ENCODE data around the gene BOLA3.
A peak's percentile ranks its signal among the peaks of the same experiment; 100 is the strongest.
"Not testable (repeated sequence)": the region's sequence is repeated elsewhere in the genome, so short reads cannot be mapped to it uniquely, and the experiment has no call there.

BOLA3 gene
- total RNA-seq = 4.6 to 8.1 (median 6.1) reads per million in 4 donors

DNA sequence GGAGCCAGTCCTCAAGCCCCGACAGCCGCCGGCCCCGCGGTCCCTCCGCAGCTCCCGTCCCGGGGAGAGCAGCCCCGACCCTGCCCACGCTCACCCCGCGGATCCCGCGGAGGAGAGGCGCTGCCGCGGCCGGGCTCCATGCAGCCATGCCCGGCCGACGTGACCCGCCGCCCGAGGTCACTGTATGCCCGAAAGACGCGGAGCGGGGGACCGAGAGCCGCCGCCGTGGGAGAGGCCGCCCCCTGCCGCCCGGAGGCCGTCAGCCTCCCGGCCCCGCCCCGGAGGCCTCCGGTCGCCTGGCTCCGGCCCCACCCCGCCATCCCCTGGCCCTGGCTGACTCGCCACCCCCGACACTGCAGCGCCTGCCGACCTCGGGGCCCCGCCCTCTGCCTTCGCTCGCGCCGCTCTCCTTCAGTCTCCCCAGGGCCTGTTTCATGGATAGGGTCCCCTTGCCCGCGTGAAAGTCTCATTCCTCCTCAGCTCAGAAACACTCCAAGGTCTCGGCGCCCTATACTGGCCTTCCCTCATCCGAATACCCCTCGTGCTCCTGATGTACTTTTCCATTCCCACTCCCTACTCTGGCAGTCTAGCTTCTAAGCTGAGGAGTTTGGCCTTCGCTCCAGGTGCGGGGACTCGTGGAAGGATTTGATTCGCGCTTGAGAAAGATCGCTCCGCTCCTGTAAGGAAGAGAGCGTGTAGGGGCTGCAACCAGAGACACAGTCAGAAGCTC, at the start of gene BOLA3:
Gene BOLA3, minus strand, starts transcription at position 186 of the 730 bp plus-strand sequence. Its CDS starts 38 bp downstream, at position 148.
- peak; percentile 68 to 87 (median 73) for DNase-seq

GRCh38 chr2:74197049-74197448, 49.3 kb upstream of the BOLA3 start:
- DNase-seq = no peak

- DNase-seq = no peak
Observed at GRCh38 chr2:74194799-74195198, 47.1 kb upstream of the BOLA3 start.

- no peak for DNase-seq
Observed at GRCh38 chr2:74191596-74192380, 44.1 kb upstream of the BOLA3 start.

GRCh38 chr2:74188696-74189095, 41.0 kb upstream of the BOLA3 start:
- no peak for DNase-seq

DNA sequence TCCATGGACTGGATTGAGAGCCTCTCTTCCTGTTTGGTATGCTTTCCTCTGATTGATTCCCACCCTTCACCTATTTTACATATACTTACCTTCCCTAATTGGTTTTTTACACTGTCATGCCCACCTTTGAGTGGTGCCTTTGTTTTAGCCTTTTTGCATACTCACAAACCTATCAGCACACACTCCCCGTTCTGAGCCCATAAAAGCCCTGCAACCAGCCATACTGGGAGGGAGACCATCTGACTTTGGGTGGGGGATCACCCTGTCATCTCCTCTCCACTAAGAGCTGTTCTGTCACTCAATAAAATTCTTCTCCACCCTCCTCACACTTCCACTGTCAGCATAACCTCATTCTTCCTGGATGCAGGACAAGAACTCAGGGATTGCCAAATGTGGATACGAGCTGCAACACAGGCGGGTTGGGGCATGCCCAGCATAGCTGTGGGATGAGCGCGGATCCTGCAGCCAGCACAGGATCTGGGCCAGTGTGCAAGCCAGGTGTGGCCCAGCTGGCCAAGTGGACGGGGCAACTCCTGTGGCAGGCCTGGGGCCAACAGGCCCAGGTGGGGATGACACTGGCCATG, 40.4 kb upstream of the BOLA3 start:
- DNase-seq = no peak

GRCh38 chr2:74186706-74187105, 39.0 kb upstream of the BOLA3 start:
- not testable (repeated sequence) for DNase-seq

DNA sequence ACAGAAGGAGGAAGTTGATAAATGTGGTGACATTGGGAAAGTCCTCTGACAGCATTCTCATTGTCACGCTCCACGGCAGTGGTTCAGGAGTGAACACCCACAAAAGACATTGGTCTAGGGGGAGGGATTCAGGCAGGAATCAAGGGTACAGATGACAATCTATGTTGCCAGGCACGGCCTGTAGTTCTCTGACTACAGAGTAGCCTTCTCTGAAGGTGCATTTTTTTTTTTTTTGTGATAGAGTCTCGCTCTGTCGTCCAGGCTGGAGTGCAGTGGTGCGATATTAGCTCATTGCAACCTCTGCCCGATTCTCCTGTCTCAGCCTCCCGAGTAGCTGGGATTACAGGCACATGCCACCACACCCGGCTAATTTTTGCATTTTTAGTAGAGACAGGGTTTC, 38.3 kb upstream of the BOLA3 start:
- DNase-seq = peak in 2 of 5 donors; percentile 22 to 75

- DNase-seq = no peak
Observed at GRCh38 chr2:74183878-74184277, 36.2 kb upstream of the BOLA3 start.

DNA sequence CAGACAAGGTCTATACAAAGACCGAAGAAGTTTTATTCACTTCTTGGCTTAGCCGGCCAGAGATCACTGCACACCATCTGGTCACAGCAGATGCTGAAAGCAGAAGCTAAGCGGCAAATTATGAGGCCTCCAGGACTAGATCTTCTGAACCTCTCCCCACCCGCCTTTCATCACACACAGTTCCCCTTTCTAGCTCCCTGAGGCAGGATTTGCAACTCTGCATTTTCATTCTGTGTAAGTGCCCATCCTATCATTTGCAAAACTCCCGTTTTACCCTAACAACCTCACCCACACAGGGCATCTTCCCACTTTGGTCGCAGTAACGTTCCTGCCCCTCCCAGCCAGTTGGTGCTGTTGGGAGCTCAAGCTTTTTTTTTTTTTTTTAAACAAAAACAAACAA, 34.0 kb upstream of the BOLA3 start:
- peak in 1 of 5 donors; percentile 21 for DNase-seq

DNA sequence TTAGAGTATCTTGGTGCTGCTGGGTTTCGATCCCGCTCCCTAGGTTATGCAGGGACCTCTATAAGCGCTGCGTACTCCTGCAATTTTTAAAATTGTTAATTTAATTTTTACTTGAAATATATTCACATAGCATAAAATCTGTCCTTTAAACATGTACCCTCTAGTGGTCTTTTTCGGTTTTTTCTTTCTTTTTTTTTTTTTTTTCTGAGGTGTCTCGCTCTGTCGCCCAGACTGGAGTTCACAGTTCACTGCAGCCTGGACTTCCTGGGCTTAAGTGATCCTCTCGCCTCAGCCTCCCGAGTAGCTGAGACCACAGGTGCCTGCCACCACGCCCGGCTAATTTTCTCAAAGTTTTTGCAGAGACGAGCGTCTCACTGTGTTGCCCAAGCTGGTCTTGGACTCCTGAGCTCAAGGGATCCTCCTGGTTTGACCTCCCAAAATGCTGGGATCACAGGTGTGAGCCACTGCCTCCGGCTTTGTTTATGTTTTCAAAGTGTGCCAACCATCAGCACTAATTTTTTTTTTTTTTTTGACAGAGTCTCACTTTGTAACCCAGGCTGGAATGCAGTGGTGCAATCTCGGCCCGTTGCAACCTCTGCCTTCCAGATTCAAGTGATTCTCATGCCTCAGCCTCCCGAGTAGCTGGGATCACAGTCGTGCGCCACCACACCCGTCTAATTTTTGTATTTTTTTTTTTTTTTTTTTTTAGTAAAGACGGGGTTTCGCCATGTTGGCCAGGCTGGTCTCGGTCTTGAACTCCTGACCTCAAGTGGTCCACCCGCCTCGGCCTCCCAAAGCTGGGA, 31.6 kb upstream of the BOLA3 start:
- no peak for DNase-seq

- DNase-seq = peak; percentile 94 to 98 (median 96)
Observed at GRCh38 chr2:74178211-74179062, 30.7 kb upstream of the BOLA3 start, which contains the start of gene MOB1A. TSS of gene MOB1A (minus strand) at chr2:74178879. CDS start at chr2:74178674, 205 bp downstream.

DNA sequence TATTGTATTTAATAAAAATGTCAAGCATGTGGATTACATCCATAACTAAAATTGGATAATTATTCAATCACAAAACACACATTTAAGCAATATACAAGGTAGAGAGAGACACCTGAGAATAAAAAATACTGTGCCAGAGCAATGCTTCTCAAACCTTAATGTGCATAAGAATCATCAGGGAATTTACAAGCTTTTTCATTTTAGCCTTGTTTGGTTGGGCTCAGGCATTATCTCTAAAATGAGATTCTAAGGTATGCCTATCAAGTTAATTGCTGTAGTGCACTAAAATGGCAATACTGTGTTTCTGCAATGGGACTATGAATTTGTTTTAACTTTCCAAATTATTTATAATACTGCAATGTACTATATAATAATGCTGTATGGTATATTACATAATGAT, 30.0 kb upstream of the BOLA3 start:
- no peak for DNase-seq

DNA sequence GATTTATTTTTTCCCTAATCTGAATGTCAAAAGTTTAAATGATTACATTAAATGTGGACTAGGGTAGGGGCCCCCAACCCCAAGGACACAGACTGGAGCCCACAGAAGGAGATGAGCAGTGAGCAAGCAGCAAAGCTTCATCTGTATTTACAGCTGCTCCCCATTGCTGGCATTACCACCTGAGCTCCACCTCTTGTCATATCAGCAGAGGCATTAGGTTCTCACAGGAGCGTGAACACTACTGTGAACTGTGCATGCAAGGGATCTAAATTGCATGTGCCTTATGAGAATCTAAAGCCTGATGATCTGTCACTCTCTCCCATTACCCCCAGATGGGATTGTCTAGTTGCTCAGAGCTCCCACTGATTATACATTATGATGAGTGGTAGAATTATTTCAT, 27.2 kb upstream of the BOLA3 start:
- DNase-seq = no peak

DNA sequence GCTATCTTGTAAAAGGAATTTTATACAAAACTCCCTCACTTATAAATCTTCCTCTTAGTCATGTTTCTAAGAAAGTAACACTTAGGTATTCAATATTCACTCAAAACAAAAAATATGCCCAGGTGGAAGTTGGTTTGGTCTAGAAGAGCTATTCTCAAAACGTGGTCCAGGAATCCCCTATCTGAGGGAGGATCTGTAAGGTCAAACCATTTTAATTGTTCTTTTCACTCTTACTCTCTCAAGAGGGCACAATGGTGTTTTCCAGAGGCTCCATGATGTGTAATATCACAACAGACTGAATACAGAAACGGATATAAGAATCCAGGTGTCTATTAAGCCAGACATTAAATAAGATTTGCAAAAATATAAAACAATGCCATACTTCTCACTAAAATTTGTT, 21.0 kb upstream of the BOLA3 start:
- no peak for DNase-seq

DNA sequence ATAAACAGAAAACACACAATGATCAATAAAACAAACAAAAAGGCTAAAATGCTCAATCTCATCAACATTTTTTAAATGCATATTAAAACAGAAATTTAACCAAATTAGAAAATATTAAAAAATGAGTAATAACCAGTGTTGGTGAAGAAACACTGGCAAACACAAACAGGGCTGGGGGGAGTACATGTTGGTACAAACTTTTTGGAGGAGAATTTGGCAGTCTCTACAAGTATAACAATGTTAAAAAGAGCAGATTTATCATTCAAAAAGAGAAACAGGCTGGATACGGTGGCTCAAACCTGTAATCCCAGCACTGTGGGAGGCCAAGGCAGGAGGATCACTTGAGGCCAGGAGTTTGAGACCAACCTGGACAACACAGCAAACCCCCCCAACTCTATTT, 17.0 kb upstream of the BOLA3 start:
- DNase-seq = no peak

GRCh38 chr2:74162951-74163350, 15.2 kb upstream of the BOLA3 start:
- no peak for DNase-seq

- no peak for DNase-seq
Observed at GRCh38 chr2:74155830-74156229, 8.1 kb upstream of the BOLA3 start.

DNA sequence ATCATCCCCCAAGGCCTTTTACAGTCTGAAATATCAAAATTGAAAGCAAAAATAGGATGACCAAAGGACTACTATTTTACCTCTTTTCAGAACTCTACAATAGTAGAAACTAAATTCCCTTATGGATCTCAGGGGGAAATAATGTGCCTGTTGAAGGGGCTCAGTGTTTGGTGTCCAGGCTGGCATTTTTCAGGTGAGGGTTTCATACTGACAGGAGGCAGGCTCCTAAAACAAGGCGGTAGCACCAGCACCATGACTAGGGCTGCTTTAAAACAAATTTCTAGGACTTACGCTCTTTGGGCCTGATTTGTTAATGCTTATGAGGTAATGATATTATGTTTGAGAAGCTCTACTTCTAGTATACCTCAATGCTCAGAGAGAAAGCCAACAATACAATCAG, 5.2 kb upstream of the BOLA3 start:
- DNase-seq = no peak

GRCh38 chr2:74149570-74150319, 2.0 kb upstream of the BOLA3 start:
- no peak for DNase-seq

- no peak for DNase-seq
Observed at GRCh38 chr2:74149247-74149525, 1.5 kb upstream of the BOLA3 start.

Data from T-helper 1 cell (primary cell).